ENCODE results near the gene KRT40.
"Not testable (repeated sequence)": the region's sequence is repeated elsewhere in the genome, so short reads cannot be mapped to it uniquely, and the experiment has no call there.

The KRT40 gene

DNA sequence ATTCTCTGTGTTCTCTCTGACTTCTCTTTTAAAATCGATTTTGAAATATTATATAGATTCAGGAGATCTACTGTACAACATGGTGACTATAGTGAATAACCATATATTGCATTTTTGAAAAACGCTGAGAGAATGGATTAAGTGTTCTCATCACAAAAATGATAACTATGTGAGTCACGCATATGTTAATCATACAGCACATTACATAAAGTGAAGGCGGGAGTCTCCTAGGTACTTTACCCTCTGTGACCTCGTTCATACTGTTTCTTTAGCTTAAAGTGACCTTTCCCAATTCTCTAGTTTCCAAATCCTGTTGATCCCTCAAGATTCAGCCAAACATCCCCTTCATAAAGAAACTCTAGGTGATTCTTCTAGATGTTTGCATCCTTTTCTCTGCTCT, 18.7 kb upstream of the KRT40 start:
- Histone ChIP-seq H3K9me2 (replicated peaks; ENCODE audit: low read depth, low read length) (no peaks in the 10 kb centered on the region), H3K9ac (ENCODE audit: low read depth, low read length, poor library complexity, severe bottlenecking) (no peak overlapping the region), H3K4me3 (ENCODE audit: low read length, poor library complexity, severe bottlenecking) (no peak overlapping the region), H3K36me3 (ENCODE audit: insufficient read depth, low read length) (no peaks in the 10 kb centered on the region), H3K4me1 (ENCODE audit: insufficient read depth, low read length, poor library complexity, severe bottlenecking) (no peaks in the 10 kb centered on the region), H2AFZ (ENCODE audit: low read length) (no peak overlapping the region), H3K9me3 (ENCODE audit: insufficient read depth, low read depth, low read length) (no peaks in the 10 kb centered on the region), H4K20me1 (ENCODE audit: insufficient read depth, low read length, poor library complexity, severe bottlenecking) (no peaks in the 10 kb centered on the region), H3K4me2 (ENCODE audit: low read depth, low read length, poor library complexity, severe bottlenecking) (no peak overlapping the region), H3K79me2 (ENCODE audit: insufficient read depth, low read length) (no peaks in the 10 kb centered on the region), H3F3A (ENCODE audit: low read depth) (no peaks in the 10 kb centered on the region), H3K27me3 (ENCODE audit: insufficient read depth, low read length, poor library complexity, severe bottlenecking) (no peaks in the 10 kb centered on the region)
- TF ChIP-seq EZH2phosphoT487 (IDR thresholded peaks at IDR 0.05; ENCODE audit: borderline replicate concordance): no peak
- TF ChIP-seq CTCF (conservative IDR thresholded peaks at IDR 0.05; ENCODE audit: low read length): no peak

- H3F3A ChIP-seq (ENCODE audit: low read depth): no peaks in the 10 kb centered on the region
- no peaks in the 10 kb centered on the region for H3K9me3 ChIP-seq (ENCODE audit: insufficient read depth, low read depth, low read length)
- no peaks in the 10 kb centered on the region for H3K9me2 ChIP-seq (replicated peaks; ENCODE audit: low read depth, low read length)
- H2AFZ ChIP-seq (ENCODE audit: low read length): no peak overlapping the region
- H4K20me1 ChIP-seq (ENCODE audit: insufficient read depth, low read length, poor library complexity, severe bottlenecking): no peaks in the 10 kb centered on the region
- no peak overlapping the region for H3K4me2 ChIP-seq (ENCODE audit: low read depth, low read length, poor library complexity, severe bottlenecking)
- TF ChIP-seq CTCF (conservative IDR thresholded peaks at IDR 0.05; ENCODE audit: low read length) (no peak), EZH2phosphoT487 (IDR thresholded peaks at IDR 0.05; ENCODE audit: borderline replicate concordance) (no peak)
- H3K4me1 ChIP-seq (ENCODE audit: insufficient read depth, low read length, poor library complexity, severe bottlenecking): no peaks in the 10 kb centered on the region
- no peaks in the 10 kb centered on the region for H3K79me2 ChIP-seq (ENCODE audit: insufficient read depth, low read length)
- no peak overlapping the region for H3K4me3 ChIP-seq (ENCODE audit: low read length, poor library complexity, severe bottlenecking)
- H3K27me3 ChIP-seq (ENCODE audit: insufficient read depth, low read length, poor library complexity, severe bottlenecking): no peaks in the 10 kb centered on the region
- H3K36me3 ChIP-seq (ENCODE audit: insufficient read depth, low read length): no peaks in the 10 kb centered on the region
- H3K9ac ChIP-seq (ENCODE audit: low read depth, low read length, poor library complexity, severe bottlenecking): no peak overlapping the region
Measured at GRCh38 chr17:41001795-41002194, 17.7 kb upstream of the KRT40 start.

- not testable (repeated sequence) for H3K4me2 ChIP-seq (ENCODE audit: low read depth, low read length, poor library complexity, severe bottlenecking); H3F3A ChIP-seq (ENCODE audit: low read depth); H2AFZ ChIP-seq (ENCODE audit: low read length); H3K9me2 ChIP-seq (replicated peaks; ENCODE audit: low read depth, low read length); H3K36me3 ChIP-seq (ENCODE audit: insufficient read depth, low read length); H3K27me3 ChIP-seq (ENCODE audit: insufficient read depth, low read length, poor library complexity, severe bottlenecking); H3K4me1 ChIP-seq (ENCODE audit: insufficient read depth, low read length, poor library complexity, severe bottlenecking); H4K20me1 ChIP-seq (ENCODE audit: insufficient read depth, low read length, poor library complexity, severe bottlenecking); H3K9me3 ChIP-seq (ENCODE audit: insufficient read depth, low read depth, low read length); H3K4me3 ChIP-seq (ENCODE audit: low read length, poor library complexity, severe bottlenecking); H3K9ac ChIP-seq (ENCODE audit: low read depth, low read length, poor library complexity, severe bottlenecking); H3K79me2 ChIP-seq (ENCODE audit: insufficient read depth, low read length)
Measured at GRCh38 chr17:40999563-40999962, 15.4 kb upstream of the KRT40 start, which contains the start of gene KRTAP3-2. Gene KRTAP3-2 (minus strand): TSS chr17:40999906. CDS start chr17:40999853, 53 bp downstream.

- H3F3A ChIP-seq (ENCODE audit: low read depth): no peaks in the 10 kb centered on the region
- H3K27me3 ChIP-seq (ENCODE audit: insufficient read depth, low read length, poor library complexity, severe bottlenecking): no peaks in the 10 kb centered on the region
- H3K9me3 ChIP-seq (ENCODE audit: insufficient read depth, low read depth, low read length): no peaks in the 10 kb centered on the region
- H4K20me1 ChIP-seq (ENCODE audit: insufficient read depth, low read length, poor library complexity, severe bottlenecking): no peaks in the 10 kb centered on the region
- H3K4me1 ChIP-seq (ENCODE audit: insufficient read depth, low read length, poor library complexity, severe bottlenecking): no peaks in the 10 kb centered on the region
- no peak overlapping the region for H3K9ac ChIP-seq (ENCODE audit: low read depth, low read length, poor library complexity, severe bottlenecking)
- no peak overlapping the region for H3K4me2 ChIP-seq (ENCODE audit: low read depth, low read length, poor library complexity, severe bottlenecking)
- H3K79me2 ChIP-seq (ENCODE audit: insufficient read depth, low read length): no peaks in the 10 kb centered on the region
- no peak for TF ChIP-seq EZH2phosphoT487 (IDR thresholded peaks at IDR 0.05; ENCODE audit: borderline replicate concordance)
- TF ChIP-seq CTCF (conservative IDR thresholded peaks at IDR 0.05; ENCODE audit: low read length): no peak
- no peaks in the 10 kb centered on the region for H3K9me2 ChIP-seq (replicated peaks; ENCODE audit: low read depth, low read length)
- no peak overlapping the region for H3K4me3 ChIP-seq (ENCODE audit: low read length, poor library complexity, severe bottlenecking)
- H3K36me3 ChIP-seq (ENCODE audit: insufficient read depth, low read length): no peaks in the 10 kb centered on the region
- H2AFZ ChIP-seq (ENCODE audit: low read length): no peak overlapping the region
Measured at GRCh38 chr17:40997361-40997760, 13.2 kb upstream of the KRT40 start.

Measured in Loucy (cell line).